Hepatocyte (in vitro differentiated cells): ENCODE results near the gene KIF6. TPM values are rescaled to one million over a fixed set of nuclear protein-coding genes. Genes with fewer than 3 reads are reported as not detected.

Experiments
- DNase-seq: peaks from one replicate; pipeline ENCODE4 v3.0.0-alpha.2; 2016; ENCODE audit warnings: low spot score
- H2AFZ ChIP-seq: fragments of 200-600 bp; sonication (generic); 2 replicates; pipeline ENCODE4 v1.6.0; 2016; ENCODE audit warnings: antibody characterized with exemption, mild to moderate bottlenecking
- H3K27ac ChIP-seq: fragments of 200-600 bp; sonication (generic); 2 replicates; pipeline ENCODE4 v1.5.1; 2016; ENCODE audit warnings: mild to moderate bottlenecking
- H3K27me3 ChIP-seq: fragments of 200-600 bp; sonication (generic); 2 replicates; pipeline ENCODE4 v1.6.1; 2016
- H3K36me3 ChIP-seq: fragments of 200-600 bp; sonication (generic); replicated peaks from 2 replicates; pipeline ENCODE4 v1.5.1; 2016; ENCODE audit warnings: low read depth; ENCODE audit not compliant: insufficient read depth
- H3K4me1 ChIP-seq: fragments of 200-600 bp; sonication (generic); 2 replicates; pipeline ENCODE4 v1.5.1; 2016; ENCODE audit warnings: mild to moderate bottlenecking, moderate library complexity; ENCODE audit not compliant: insufficient read depth
- H3K4me2 ChIP-seq: fragments of 200-600 bp; sonication (generic); 2 replicates; pipeline ENCODE4 v1.6.0; 2016
- H3K4me3 ChIP-seq: fragments of 200-600 bp; sonication (generic); 2 replicates; pipeline ENCODE4 v1.5.1; 2016; ENCODE audit warnings: mild to moderate bottlenecking
- H3K79me2 ChIP-seq: fragments of 200-600 bp; sonication (generic); 2 replicates; pipeline ENCODE4 v1.6.0; 2017; ENCODE audit warnings: mild to moderate bottlenecking
- H3K9me2 ChIP-seq: fragments of 200-600 bp; sonication (generic); replicated peaks from 2 replicates; pipeline ENCODE4 v1.6.0; 2017; ENCODE audit warnings: mild to moderate bottlenecking; ENCODE audit not compliant: insufficient read depth
- H3K9me3 ChIP-seq: fragments of 200-600 bp; sonication (generic); 2 replicates; pipeline ENCODE4 v1.5.1; 2016; ENCODE audit warnings: low read depth, mild to moderate bottlenecking
- H4K20me1 ChIP-seq: fragments of 200-600 bp; sonication (generic); 2 replicates; pipeline ENCODE4 v1.6.0; 2016; ENCODE audit warnings: mild to moderate bottlenecking; ENCODE audit not compliant: insufficient read depth, poor library complexity, severe bottlenecking
- CTCF ChIP-seq: fragments of 200-600 bp; sonication (generic); IDR thresholded peaks from 2 replicates; pipeline ENCODE4 v1.5.1; 2016; ENCODE audit warnings: antibody characterized with exemption, mild to moderate bottlenecking; ENCODE audit not compliant: poor library complexity
- EZH2 ChIP-seq: fragments of 200-600 bp; sonication (generic); IDR thresholded peaks from 2 replicates; pipeline ENCODE4 v1.6.1; 2016; ENCODE audit warnings: antibody characterized with exemption, mild to moderate bottlenecking, borderline replicate concordance
- EZH2phosphoT487 ChIP-seq: fragments of 200-600 bp; sonication (generic); IDR thresholded peaks from one replicate; pipeline ENCODE4 v1.6.1; 2018; ENCODE audit warnings: antibody characterized with exemption, mild to moderate bottlenecking, low read depth, moderate library complexity; ENCODE audit not compliant: unreplicated experiment, severe bottlenecking
- WGBS: methylation state at CpG from one replicate; pipeline ENCODE4 v1.1.6; 2016; ENCODE audit warnings: low lambda C conversion rate; ENCODE audit errors: missing lambda C conversion rate; 5-methylcytosine and 5-hydroxymethylcytosine counted together
- polyA plus RNA-seq: library from polyadenylated mRNA; unstranded; fragments of >200 nt; fragmentation: Nextera tagmentation; extraction: Ambion mirVana; gene quantifications from 2 replicates; pipeline ENCODE4 v1.2.1, GENCODE V29; 2016
- total RNA-seq: library from RNA; depleted of rRNA; stranded (reverse); fragments of >200 nt; gene quantifications from 2 replicates; pipeline ENCODE4 v1.2.3, GENCODE V29; 2014

KIF6 gene
- total and polyA plus RNA-seq, 2 experiments from 2014 or later: 0.87 to 2.3 TPM

- peaks cover 6% of the 10 kb centered on the region for H3K9me3 ChIP-seq
- H3K27me3 ChIP-seq: no peaks in the 10 kb centered on the region
- no peaks in the 10 kb centered on the region for H3K9me2 ChIP-seq
- no peak for DNase-seq
- WGBS: 93% methylated on average over 8 of the region's 8 CpGs
- no peak overlapping the region for H3K27ac ChIP-seq
- H2AFZ ChIP-seq: no peak overlapping the region
- no peaks in the 10 kb centered on the region for H3K4me1 ChIP-seq
- no peaks in the 10 kb centered on the region for H4K20me1 ChIP-seq
- no peaks in the 10 kb centered on the region for H3K79me2 ChIP-seq
- TF ChIP-seq EZH2: no peak
- TF ChIP-seq CTCF: no peak
- TF ChIP-seq EZH2phosphoT487: no peak
- no peak overlapping the region for H3K4me3 ChIP-seq
- no peaks in the 10 kb centered on the region for H3K36me3 ChIP-seq
- no peak overlapping the region for H3K4me2 ChIP-seq
These were observed 285.7 kb downstream of the KIF6 start for GRCh38 chr6:39439342-39440038.

- Histone ChIP-seq H2AFZ (no peak overlapping the region), H3K9me2 (no peaks in the 10 kb centered on the region), H3K27me3 (no peaks in the 10 kb centered on the region), H3K4me1 (peaks cover 9% of the 10 kb centered on the region), H3K4me3 (no peak overlapping the region), H3K79me2 (no peaks in the 10 kb centered on the region), H3K36me3 (no peaks in the 10 kb centered on the region), H3K4me2 (no peak overlapping the region), H3K27ac (no peak overlapping the region), H4K20me1 (no peaks in the 10 kb centered on the region), H3K9me3 (peaks cover 6% of the 10 kb centered on the region)
- WGBS: 62% methylated on average over 3 of the region's 3 CpGs
- TF ChIP-seq EZH2 (no peak), CTCF (no peak), EZH2phosphoT487 (no peak)
- no peak for DNase-seq
These were observed 291.6 kb downstream of the KIF6 start for GRCh38 chr6:39433630-39434029.

- H4K20me1 ChIP-seq: no peaks in the 10 kb centered on the region
- no peak overlapping the region for H2AFZ ChIP-seq
- H3K27me3 ChIP-seq: no peaks in the 10 kb centered on the region
- H3K4me1 ChIP-seq: peaks cover 9% of the 10 kb centered on the region
- 86% methylated on average over 11 of the region's 11 CpGs for WGBS
- no peaks in the 10 kb centered on the region for H3K9me2 ChIP-seq
- no peak overlapping the region for H3K27ac ChIP-seq
- DNase-seq: no peak
- no peaks in the 10 kb centered on the region for H3K36me3 ChIP-seq
- no peak overlapping the region for H3K4me3 ChIP-seq
- no peak overlapping the region for H3K4me2 ChIP-seq
- no peak for TF ChIP-seq EZH2phosphoT487
- no peak for TF ChIP-seq CTCF
- no peak for TF ChIP-seq EZH2
- H3K79me2 ChIP-seq: no peaks in the 10 kb centered on the region
- H3K9me3 ChIP-seq: peaks cover 6% of the 10 kb centered on the region
These were observed 292.7 kb downstream of the KIF6 start for GRCh38 chr6:39432330-39433025.
